HepG2 (cell line): ENCODE results near the gene CNPPD1. TPM values are rescaled to one million over a fixed set of nuclear protein-coding genes. Genes with fewer than 3 reads are reported as not detected.

Experiments used
- ATAC-seq: fragments of 200-7000 bp; cut with Tn5 transposase; 3 replicates; pipeline ENCODE4 v1.9.1; 2020; ENCODE audit warnings: mild to moderate bottlenecking, moderate library complexity
- BruUV-seq: library from RNA; stranded (reverse); fragments of 400-500 nt; replicated peaks from 2 replicates; lab custom pipeline; 2021; lab: Mats Ljungman, UMichigan
- CTCF ChIA-PET: fragments of 300-600 bp; formaldehyde crosslinking; extraction: SDS; loops from one replicate; lab custom pipeline; 2021; ENCODE audit warnings: low total read pairs, inconsistent platforms, low intra/inter-chr PET ratio; lab: Yijun Ruan, JAX
- POLR2A ChIA-PET: fragments of 350-600 bp; sonication (Branson Sonifier 250); formaldehyde crosslinking; loops from one replicate; lab custom pipeline; 2020; ENCODE audit warnings: antibody characterized with exemption, inconsistent platforms; lab: Yijun Ruan, JAX
- DNase-seq: peaks from one replicate; pipeline ENCODE4 v3.0.0-alpha.2; 2015; ENCODE audit warnings: low spot score
- FAIRE-seq: peaks from 3 replicates; lab custom pipeline; 2011; peaks lifted over from hg19 to GRCh38; lab: Jason Lieb, UNC
- H2AFZ ChIP-seq: one replicate; pipeline ENCODE4 v1.6.1; 2011; ENCODE audit warnings: low read length, inconsistent platforms
- H3K27ac ChIP-seq: fragments of 300-600 bp; 3 replicates; pipeline ENCODE4 v1.8.0; 2011; ENCODE audit warnings: mixed run types, mild to moderate bottlenecking, mixed read lengths, low read length, inconsistent platforms; ENCODE audit not compliant: insufficient read depth; ENCODE audit errors: extremely low read length
- H3K27me3 ChIP-seq, 2 experiments: fragments of 200-600 bp in 1 of 2; 2 replicates in 1 of 2; 3 replicates in 1 of 2; pipeline versions ENCODE4 v1.6.0 to v1.8.0; 2011; ENCODE audit warnings: low read length in 2 of 2, mild to moderate bottlenecking in 2 of 2, moderate library complexity in 2 of 2, inconsistent platforms in 1 of 2; ENCODE audit not compliant: insufficient read depth in 2 of 2, control insufficient read depth in 1 of 2
- H3K36me3 ChIP-seq, 2 experiments: fragments of 200-600 bp in 1 of 2; replicated peaks in 1 of 2; 2 replicates in 1 of 2; 3 replicates in 1 of 2; pipeline versions ENCODE4 v1.5.1 to v1.8.0; 2011; ENCODE audit warnings: low read length in 2 of 2, inconsistent platforms in 1 of 2; ENCODE audit not compliant: insufficient read depth in 2 of 2, control insufficient read depth in 1 of 2
- H3K4me1 ChIP-seq: 2 replicates; pipeline ENCODE4 v1.5.1; 2012; ENCODE audit warnings: low read length, inconsistent platforms; ENCODE audit not compliant: insufficient read depth
- H3K4me2 ChIP-seq: 2 replicates; pipeline ENCODE4 v1.6.0; 2011; ENCODE audit warnings: low read depth, low read length, inconsistent platforms
- H3K4me3 ChIP-seq, 3 experiments: fragments of 200-600 bp in 1 of 3; sonication (generic), shearing (Covaris generic) in 1 of 3; replicated peaks in 1 of 3; 2 replicates each; pipeline ENCODE4 v1.5.1; 2011 to 2016; ENCODE audit warnings: low read length in 3 of 3, inconsistent platforms in 2 of 3, low read depth in 2 of 3, mild to moderate bottlenecking in 2 of 3, control low read depth in 1 of 3, mixed read lengths in 1 of 3; ENCODE audit not compliant: insufficient read depth in 1 of 3
- H3K79me2 ChIP-seq: one replicate; pipeline ENCODE4 v1.6.1; 2011; ENCODE audit warnings: low read length, inconsistent platforms; ENCODE audit not compliant: insufficient read depth
- H3K9ac ChIP-seq: 2 replicates; pipeline ENCODE4 v1.6.0; 2011; ENCODE audit warnings: mild to moderate bottlenecking, low read depth, low read length, inconsistent platforms; ENCODE audit not compliant: insufficient read depth
- H3K9me3 ChIP-seq: 2 replicates; pipeline ENCODE4 v1.5.1; 2012; ENCODE audit warnings: mild to moderate bottlenecking, low read length
- H4K20me1 ChIP-seq: 2 replicates; pipeline ENCODE4 v1.6.0; 2011; ENCODE audit warnings: inconsistent platforms, mild to moderate bottlenecking, low read length, moderate library complexity; ENCODE audit not compliant: insufficient read depth
- ARNT2 ChIP-seq: sonication (generic); formaldehyde crosslinking; IDR thresholded peaks from 2 replicates; pipeline ENCODE4 v1.8.0; 2022; ENCODE audit warnings: mild to moderate bottlenecking, low read depth, missing genetic modification reagents, moderate library complexity
- MAFG ChIP-seq: sonication (generic); formaldehyde crosslinking; IDR thresholded peaks from 2 replicates; pipeline ENCODE4 v1.5.1; 2020; ENCODE audit warnings: mild to moderate bottlenecking, missing genetic modification reagents
- ZNF292 ChIP-seq: sonication (generic); formaldehyde crosslinking; IDR thresholded peaks from 2 replicates; pipeline ENCODE4 v1.8.1; 2022; ENCODE audit warnings: mild to moderate bottlenecking, low read depth, missing genetic modification reagents, borderline replicate concordance
- ZNF530 ChIP-seq: sonication (generic); formaldehyde crosslinking; IDR thresholded peaks from 2 replicates; pipeline ENCODE4 v1.5.0; 2020; ENCODE audit warnings: low read depth, mild to moderate bottlenecking, missing genetic modification reagents
- ZNF615 ChIP-seq: sonication (generic); formaldehyde crosslinking; IDR thresholded peaks from 2 replicates; pipeline ENCODE4 v1.5.0; 2020; ENCODE audit warnings: mild to moderate bottlenecking, missing genetic modification reagents, borderline replicate concordance
- WGBS: methylation state at CpG from one replicate; pipeline ENCODE4 v1.1.6; 2017; ENCODE audit warnings: low lambda C conversion rate; 5-methylcytosine and 5-hydroxymethylcytosine counted together
- in situ Hi-C: cut with HindIII; loops from 2 replicates; pipeline ENCODE4 v1.10.0; 2017; ENCODE audit warnings: low pct_unique_long_range_greater_than_20kb; ENCODE audit not compliant: extremely low pct_ligation_motif_present
- intact Hi-C: fragments of 100-400 bp; cut with micrococcal nuclease; formaldehyde crosslinking; loops from one replicate; pipeline ENCODE4 v1.10.0; 2022; ENCODE audit not compliant: unreplicated experiment
- polyA plus RNA-seq, 8 experiments: library from polyadenylated mRNA; depleted of rRNA in 3 of 8; stranded (reverse) in 7 of 8; unstranded in 1 of 8; fragments of >200 nt; fragmentation: Illumina TruSeq in 4 of 8; extraction: Trizol in 4 of 8; gene quantifications; 2 replicates each; pipeline versions ENCODE4 v1.2.1 to v1.2.3, GENCODE V29; 2011 to 2016; ENCODE audit warnings: low read depth in 4 of 8, missing spikeins in 1 of 8, mixed read lengths in 1 of 8; ENCODE audit not compliant: insufficient read depth in 1 of 8
- total RNA-seq, 5 experiments: library from RNA; depleted of rRNA; stranded (reverse); fragments of >200 nt; fragmentation: Illumina TruSeq; extraction: Trizol; gene quantifications; 2 replicates each; pipeline ENCODE4 v1.2.3, GENCODE V29; 2016; ENCODE audit warnings: low read depth in 1 of 5
- TF ChIP-seq, protein P1 (sequence below): sonication (generic); formaldehyde crosslinking; IDR thresholded peaks from 2 replicates; pipeline ENCODE4 v1.5.1; 2020; ENCODE audit warnings: mild to moderate bottlenecking, missing genetic modification reagents
- TF ChIP-seq, protein P2 (sequence below): IDR thresholded peaks from 2 replicates; pipeline ENCODE4 v1.6.1; 2016; ENCODE audit warnings: low read depth
- TF ChIP-seq, protein P3 (sequence below): sonication (generic); formaldehyde crosslinking; IDR thresholded peaks from 2 replicates; pipeline ENCODE4 v1.4.0; 2020; ENCODE audit warnings: mild to moderate bottlenecking, low read depth, missing genetic modification reagents
- TF ChIP-seq, protein P4 (sequence below): fragments of 450-650 bp; IDR thresholded peaks from 2 replicates; pipeline ENCODE4 v1.6.1; 2017

The CNPPD1 gene
- total and polyA plus RNA-seq, 2 of the 13 experiments (the other 11 are each of a cell fraction or from before 2014, with no cell fraction given) = 35.5 to 49.4 TPM

DNA sequence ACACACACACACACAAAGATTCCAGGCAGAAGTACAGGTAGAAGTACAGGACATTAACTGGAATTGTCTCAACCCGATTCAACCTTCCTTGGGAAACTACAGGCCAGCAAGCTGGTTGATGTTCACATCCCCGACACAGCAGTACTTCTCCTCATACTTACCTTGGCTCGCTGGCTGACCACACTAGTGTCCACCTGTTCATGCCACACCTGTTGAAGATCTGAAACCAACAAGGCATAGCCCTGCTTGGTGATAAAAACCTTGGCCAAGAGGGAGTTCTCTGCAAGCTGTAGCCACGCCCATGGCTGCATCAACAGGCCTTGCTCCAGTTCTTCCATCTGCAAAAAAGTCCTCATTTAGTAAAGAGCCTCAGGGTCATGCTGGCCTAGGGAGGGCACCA is 18.7 kb downstream of the CNPPD1 start:
- Histone ChIP-seq H3K36me3 (peaks cover 6 to 25% of the 10 kb centered on the region in 2 experiments), H2AFZ (no peak overlapping the region), H3K27me3 (no peaks in the 10 kb centered on the region), H3K27ac (no peak overlapping the region), H3K4me3 (no peak overlapping the region), H3K4me1 (peaks cover 18% of the 10 kb centered on the region), H3K9me3 (no peaks in the 10 kb centered on the region), H3K79me2 (no peaks in the 10 kb centered on the region), H4K20me1 (no peaks in the 10 kb centered on the region), H3K4me2 (no peak overlapping the region), H3K9ac (no peak overlapping the region)
- no TSS peak for BruUV-seq
- 94% methylated on average over 4 of the region's 4 CpGs for WGBS
- no peak for ATAC-seq
- FAIRE-seq = no peak
- POLR2A ChIA-PET = interaction anchor here (0.6 to 1.1 kb wide), 2 partner anchors 51 to 104 kb away, joined by 3 to 5 read pairs; no protein-coding TSS in a partner anchor
- in situ Hi-C loops (loop anchor here (5.0 kb wide), 1 partner anchor 101 kb away; no protein-coding TSS in a partner anchor), intact Hi-C loops (no loop called here)
- TF ChIP-seq, protein P1, sequence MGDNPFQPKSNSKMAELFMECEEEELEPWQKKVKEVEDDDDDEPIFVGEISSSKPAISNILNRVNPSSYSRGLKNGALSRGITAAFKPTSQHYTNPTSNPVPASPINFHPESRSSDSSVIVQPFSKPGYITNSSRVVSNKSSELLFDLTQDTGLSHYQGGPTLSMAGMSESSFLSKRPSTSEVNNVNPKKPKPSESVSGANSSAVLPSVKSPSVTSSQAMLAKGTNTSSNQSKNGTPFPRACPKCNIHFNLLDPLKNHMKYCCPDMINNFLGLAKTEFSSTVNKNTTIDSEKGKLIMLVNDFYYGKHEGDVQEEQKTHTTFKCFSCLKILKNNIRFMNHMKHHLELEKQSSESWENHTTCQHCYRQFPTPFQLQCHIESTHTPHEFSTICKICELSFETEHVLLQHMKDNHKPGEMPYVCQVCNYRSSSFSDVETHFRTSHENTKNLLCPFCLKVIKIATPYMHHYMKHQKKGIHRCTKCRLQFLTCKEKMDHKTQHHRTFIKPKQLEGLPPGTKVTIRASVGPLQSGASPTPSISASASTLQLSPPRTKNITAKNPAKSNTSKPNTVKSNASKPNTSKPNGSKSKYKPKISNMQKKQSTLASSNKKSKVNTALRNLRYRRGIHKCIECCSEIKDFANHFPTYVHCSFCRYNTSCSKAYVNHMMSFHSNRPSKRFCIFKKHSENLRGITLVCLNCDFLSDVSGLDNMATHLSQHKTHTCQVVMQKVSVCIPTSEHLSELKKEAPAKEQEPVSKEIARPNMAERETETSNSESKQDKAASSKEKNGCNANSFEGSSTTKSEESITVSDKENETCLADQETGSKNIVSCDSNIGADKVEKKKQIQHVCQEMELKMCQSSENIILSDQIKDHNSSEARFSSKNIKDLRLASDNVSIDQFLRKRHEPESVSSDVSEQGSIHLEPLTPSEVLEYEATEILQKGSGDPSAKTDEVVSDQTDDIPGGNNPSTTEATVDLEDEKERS = no peak
- TF ChIP-seq, protein P2, sequence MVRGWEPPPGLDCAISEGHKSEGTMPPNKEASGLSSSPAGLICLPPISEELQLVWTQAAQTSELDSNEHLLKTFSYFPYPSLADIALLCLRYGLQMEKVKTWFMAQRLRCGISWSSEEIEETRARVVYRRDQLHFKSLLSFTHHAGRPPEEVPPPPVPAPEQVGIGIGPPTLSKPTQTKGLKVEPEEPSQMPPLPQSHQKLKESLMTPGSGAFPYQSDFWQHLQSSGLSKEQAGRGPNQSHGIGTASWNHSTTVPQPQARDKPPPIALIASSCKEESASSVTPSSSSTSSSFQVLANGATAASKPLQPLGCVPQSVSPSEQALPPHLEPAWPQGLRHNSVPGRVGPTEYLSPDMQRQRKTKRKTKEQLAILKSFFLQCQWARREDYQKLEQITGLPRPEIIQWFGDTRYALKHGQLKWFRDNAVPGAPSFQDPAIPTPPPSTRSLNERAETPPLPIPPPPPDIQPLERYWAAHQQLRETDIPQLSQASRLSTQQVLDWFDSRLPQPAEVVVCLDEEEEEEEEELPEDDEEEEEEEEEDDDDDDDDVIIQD (CRISPR knock-in tag) = no peak
- TF ChIP-seq, protein P3, sequence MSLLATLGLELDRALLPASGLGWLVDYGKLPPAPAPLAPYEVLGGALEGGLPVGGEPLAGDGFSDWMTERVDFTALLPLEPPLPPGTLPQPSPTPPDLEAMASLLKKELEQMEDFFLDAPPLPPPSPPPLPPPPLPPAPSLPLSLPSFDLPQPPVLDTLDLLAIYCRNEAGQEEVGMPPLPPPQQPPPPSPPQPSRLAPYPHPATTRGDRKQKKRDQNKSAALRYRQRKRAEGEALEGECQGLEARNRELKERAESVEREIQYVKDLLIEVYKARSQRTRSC (CRISPR knock-in tag) = no peak
- TF ChIP-seq ZNF530 (no peak), ZNF292 (no peak), ARNT2 (CRISPR knock-in tag) (no peak), ZNF615 (no peak), MAFG (CRISPR knock-in tag) (no peak)
- TF ChIP-seq, protein P4, sequence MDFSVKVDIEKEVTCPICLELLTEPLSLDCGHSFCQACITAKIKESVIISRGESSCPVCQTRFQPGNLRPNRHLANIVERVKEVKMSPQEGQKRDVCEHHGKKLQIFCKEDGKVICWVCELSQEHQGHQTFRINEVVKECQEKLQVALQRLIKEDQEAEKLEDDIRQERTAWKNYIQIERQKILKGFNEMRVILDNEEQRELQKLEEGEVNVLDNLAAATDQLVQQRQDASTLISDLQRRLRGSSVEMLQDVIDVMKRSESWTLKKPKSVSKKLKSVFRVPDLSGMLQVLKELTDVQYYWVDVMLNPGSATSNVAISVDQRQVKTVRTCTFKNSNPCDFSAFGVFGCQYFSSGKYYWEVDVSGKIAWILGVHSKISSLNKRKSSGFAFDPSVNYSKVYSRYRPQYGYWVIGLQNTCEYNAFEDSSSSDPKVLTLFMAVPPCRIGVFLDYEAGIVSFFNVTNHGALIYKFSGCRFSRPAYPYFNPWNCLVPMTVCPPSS = no peak
- no peak for DNase-seq
- CTCF ChIA-PET = interaction anchor here (3.2 to 4.4 kb wide), 2 partner anchors 53 to 137 kb away, joined by 28 to 50 read pairs; no protein-coding TSS in a partner anchor
